Right lobe of liver (tissue), 4 donors: ENCODE results near the gene TMEM151B.
A peak's percentile ranks its signal among the peaks of the same experiment; 100 is the strongest.

Source experiments
- CTCF ChIP-seq, 4 donors: fragments of 200-600 bp in 3 of 4; fragments of 450-650 bp in 1 of 4; IDR thresholded peaks; one replicate each; pipeline versions ENCODE4 v1.5.1 to v1.8.0; 2016 to 2022; ENCODE audit warnings: antibody characterized with exemption in 4 of 4, mild to moderate bottlenecking in 2 of 4
- POLR2A ChIP-seq: fragments of 450-650 bp; IDR thresholded peaks from one replicate; pipeline ENCODE4 v1.6.1; 2017; ENCODE audit warnings: antibody characterized with exemption, mild to moderate bottlenecking
- donor health status: DM: no; HTN: no; CAD: no.
- donor health status: DM: no; HTN: no; CAD: no.
- donor health status: DM: no; HTN: yes; CAD: no.

- peak in 1 of 4 donors; percentile 10 for TF ChIP-seq CTCF (IDR thresholded peaks at IDR 0.05)
- TF ChIP-seq POLR2A = no peak
These were observed 44.5 kb upstream of the TMEM151B start for GRCh38 chr6:44225579-44226325.
